HAP-1 (cell line): Measurements from ENCODE around the gene TP53I13.

ENCODE experiments used
- DNase-seq, 2 experiments: peaks; one replicate each; pipeline ENCODE4 v3.0.0-alpha.2; 2016 to 2020; ENCODE audit warnings: low spot score in 2 of 2
- H3K27me3 ChIP-seq: fragments of 250-450 bp; sonication (Bioruptor Pico); 2 replicates; pipeline ENCODE4 v1.5.1; 2020; ENCODE audit warnings: low read depth, mild to moderate bottlenecking, moderate library complexity
- H3K36me3 ChIP-seq: fragments of 250-450 bp; sonication (Bioruptor Pico); replicated peaks from 2 replicates; pipeline ENCODE4 v1.5.1; 2020; ENCODE audit warnings: mild to moderate bottlenecking
- H3K4me1 ChIP-seq: fragments of 250-450 bp; sonication (Bioruptor Pico); 2 replicates; pipeline ENCODE4 v1.5.1; 2020; ENCODE audit warnings: mild to moderate bottlenecking
- H3K4me3 ChIP-seq: fragments of 250-450 bp; sonication (Bioruptor Pico); 2 replicates; pipeline ENCODE4 v1.5.1; 2020; ENCODE audit warnings: mild to moderate bottlenecking, moderate library complexity
- H3K9me3 ChIP-seq: fragments of 250-450 bp; sonication (Bioruptor Pico); 2 replicates; pipeline ENCODE4 v1.5.1; 2020; ENCODE audit warnings: mild to moderate bottlenecking, moderate library complexity
- in situ Hi-C: fragments of 300-500 bp; cut with MboI; formaldehyde crosslinking; loops from 3 replicates; pipeline ENCODE4 v1.14.3; 2020; ENCODE audit warnings: low sequenced_read_pairs, inconsistent platforms, mixed read lengths

TP53I13 gene

DNA sequence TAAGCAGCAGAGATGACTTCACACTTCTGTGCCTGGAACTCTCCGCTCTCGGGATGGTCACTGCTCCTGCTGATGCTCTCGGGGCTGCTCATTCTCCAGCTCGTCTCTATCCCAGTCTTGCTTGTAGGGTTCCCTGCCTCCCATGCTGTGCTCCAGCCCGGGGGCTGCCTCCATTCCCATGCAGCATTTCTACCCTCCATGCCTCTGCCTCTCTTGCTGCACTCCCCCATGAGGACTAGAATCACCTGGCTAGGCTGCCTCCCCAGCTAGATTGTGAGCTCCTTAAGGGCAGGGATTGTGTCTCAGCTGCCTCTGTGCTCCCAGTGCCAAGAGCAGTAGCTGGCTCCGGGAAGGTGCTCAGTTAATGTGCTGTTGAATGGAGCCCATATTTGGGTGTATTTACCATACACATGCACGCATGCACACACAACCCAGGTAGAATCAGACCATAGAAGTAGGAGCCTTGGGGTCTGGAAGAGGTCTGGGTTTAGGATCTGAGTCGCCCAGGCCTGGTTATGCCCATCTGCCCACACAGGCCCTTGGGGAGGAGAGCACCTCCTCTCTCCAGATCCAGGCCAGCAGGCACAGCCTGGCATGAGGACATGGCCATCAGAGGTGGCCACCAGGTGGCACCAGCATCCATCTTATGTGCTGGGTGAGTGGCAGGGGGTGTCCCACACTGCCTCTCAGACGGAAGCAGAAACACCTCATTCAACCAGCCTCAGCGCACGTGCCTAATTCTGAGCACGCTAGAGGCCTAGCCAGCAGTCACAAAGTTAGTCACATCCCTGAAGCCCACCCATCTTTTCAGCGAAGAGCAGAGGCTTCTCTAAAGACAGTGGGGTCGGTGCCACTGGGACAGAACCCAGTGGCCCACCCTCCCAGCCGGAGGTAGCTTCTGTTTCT, 11.6 kb downstream of the TP53I13 start:
- in situ Hi-C loops, result no loop called here
- Histone ChIP-seq H3K27me3 (no peaks in the 10 kb centered on the region), H3K9me3 (no peaks in the 10 kb centered on the region), H3K4me1 (no peaks in the 10 kb centered on the region), H3K4me3 (no peak overlapping the region), H3K36me3 (peaks cover 60% of the 10 kb centered on the region)
- peak; percentile 53 to 84 for DNase-seq

DNA sequence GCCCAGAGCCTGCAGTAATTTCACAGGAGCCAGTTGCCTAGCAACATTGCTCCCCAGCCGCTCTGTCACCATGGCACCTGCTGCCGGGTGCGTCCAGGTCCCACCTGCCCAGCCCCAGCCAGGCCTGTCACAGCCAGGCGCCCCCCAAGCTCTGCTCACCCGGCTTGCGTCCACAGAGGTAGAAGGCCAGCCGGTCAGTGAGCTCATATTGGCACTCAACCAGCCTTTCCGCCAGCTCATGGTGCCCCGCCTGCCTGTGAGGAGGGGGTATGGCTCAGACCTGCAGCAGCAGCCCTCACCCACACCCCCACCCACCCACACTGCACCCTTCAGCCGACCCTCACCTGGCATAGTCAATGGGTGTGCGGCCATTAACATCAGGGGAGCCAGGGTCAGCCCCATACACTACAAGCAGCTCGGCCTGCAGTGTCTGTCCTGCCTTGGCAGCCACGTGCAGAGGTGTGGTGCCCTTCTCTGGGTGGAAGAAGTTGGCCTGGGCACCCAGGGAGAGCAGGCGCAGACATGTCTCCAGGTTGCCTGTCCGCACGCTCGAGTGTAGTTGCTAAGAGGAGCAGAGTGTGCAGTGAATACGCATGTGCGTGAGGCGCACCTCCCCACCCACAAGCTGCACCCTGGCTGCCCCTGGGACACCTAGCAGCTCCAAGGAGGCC, 13.2 kb downstream of the TP53I13 start:
- no peaks in the 10 kb centered on the region for H3K27me3 ChIP-seq
- in situ Hi-C loops, result no loop called here
- peaks cover 47% of the 10 kb centered on the region for H3K36me3 ChIP-seq
- no peaks in the 10 kb centered on the region for H3K4me1 ChIP-seq
- no peak overlapping the region for H3K4me3 ChIP-seq
- no peak for DNase-seq
- H3K9me3 ChIP-seq, result no peaks in the 10 kb centered on the region

DNA sequence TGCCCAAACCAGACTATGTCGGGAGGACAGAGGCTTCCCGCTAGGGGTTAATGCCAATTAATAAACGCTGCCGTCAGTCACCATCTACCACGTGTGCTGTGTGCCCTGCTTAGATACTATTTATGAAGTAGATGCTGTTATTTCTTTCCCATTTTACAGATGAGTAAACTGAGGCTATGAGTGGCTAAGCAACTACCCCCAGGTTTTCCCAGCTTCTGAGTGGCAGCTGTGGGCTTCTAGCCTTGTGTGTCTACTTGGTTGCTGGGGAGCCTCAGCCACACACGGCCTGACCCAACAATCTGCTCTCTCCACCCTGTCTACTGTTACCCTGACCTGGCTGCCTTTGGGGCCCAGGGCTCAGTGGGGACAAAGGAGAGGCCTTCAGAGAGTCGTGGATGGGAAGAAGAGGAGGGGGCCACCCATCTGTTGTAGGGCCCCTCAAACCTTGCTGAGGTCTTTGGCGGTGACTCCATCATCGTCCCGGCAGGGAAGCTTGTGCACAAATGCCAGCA, 13.8 kb downstream of the TP53I13 start:
- no peak for DNase-seq
- Histone ChIP-seq H3K9me3 (no peaks in the 10 kb centered on the region), H3K4me3 (no peak overlapping the region), H3K36me3 (peaks cover 41% of the 10 kb centered on the region), H3K4me1 (peaks cover under 1% of the 10 kb centered on the region; the same call in 1 of the 2 replicates), H3K27me3 (no peaks in the 10 kb centered on the region)
- in situ Hi-C loops, result no loop called here

DNA sequence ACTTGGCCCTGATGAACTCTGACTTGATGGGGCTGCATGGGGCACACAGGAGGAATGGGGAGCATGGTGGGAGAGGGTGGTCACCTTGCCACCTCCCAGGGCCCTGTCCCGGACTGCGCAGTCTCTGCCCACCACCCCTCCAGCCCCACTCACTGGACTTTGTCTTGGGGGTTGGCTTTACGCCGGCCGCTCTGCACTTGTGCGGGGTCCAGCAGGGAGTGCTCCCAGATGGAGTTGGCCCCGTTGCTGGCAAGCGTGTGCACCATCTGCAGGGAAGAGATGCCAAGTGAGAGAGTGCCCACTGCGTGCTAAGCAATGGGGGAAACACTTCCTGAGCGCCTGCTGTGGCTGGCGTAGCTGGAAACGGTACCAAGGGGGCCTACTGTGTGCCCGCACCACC, 14.3 kb downstream of the TP53I13 start:
- Histone ChIP-seq H3K4me1 (peaks cover 5% of the 10 kb centered on the region), H3K9me3 (no peaks in the 10 kb centered on the region), H3K36me3 (peaks cover 36% of the 10 kb centered on the region), H3K4me3 (no peak overlapping the region), H3K27me3 (no peaks in the 10 kb centered on the region)
- in situ Hi-C loops, result no loop called here
- no peak for DNase-seq

DNA sequence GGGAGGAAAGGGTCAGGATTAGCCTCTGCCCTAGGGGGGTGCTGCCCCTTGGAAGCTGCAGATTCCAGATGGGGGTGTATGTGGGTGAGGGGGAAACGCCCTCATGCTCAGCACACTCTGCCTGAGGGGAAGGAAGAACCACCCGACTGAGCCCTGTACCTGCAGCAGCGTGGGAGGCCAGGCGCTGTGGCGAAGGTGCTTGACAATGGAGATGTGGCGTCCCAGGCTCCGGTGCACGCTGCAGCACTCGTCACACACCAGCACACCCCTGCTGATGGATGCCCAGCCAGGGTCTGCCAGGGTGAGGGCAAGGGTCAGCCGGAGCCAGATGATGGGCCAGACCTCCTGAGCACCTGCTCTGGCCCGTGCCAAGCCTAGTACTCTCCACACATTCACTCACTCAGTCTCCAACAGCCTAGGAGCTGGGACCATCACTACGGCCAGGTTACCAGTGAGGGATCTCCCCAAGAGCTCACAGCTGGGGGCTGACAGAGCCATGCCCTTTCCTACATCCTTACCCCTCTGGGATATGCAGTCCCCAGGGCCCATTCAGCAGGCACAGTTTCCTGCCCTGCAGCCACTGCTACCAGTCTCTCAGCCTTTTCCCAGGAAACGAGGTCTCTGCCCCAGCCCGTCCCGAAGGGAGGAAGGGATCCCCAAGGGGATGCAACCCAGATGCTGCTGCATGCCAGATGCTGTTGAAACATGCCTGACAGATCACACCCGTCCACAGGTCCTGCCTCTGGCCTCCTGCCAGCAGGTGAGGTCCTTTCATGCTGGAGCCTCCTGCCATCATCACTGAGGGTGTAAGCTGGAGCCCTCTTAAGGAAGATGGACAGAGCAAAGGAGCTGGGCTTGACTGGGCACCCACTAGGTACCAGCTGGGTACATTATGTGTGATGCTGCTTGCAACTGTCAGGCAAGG, 15.1 kb downstream of the TP53I13 start:
- in situ Hi-C loops, result no loop called here
- H3K36me3 ChIP-seq, result peaks cover 29% of the 10 kb centered on the region
- peaks cover 8% of the 10 kb centered on the region for H3K4me1 ChIP-seq
- H3K27me3 ChIP-seq, result no peaks in the 10 kb centered on the region
- no peak overlapping the region for H3K4me3 ChIP-seq
- H3K9me3 ChIP-seq, result no peaks in the 10 kb centered on the region
- DNase-seq, result no peak

DNA sequence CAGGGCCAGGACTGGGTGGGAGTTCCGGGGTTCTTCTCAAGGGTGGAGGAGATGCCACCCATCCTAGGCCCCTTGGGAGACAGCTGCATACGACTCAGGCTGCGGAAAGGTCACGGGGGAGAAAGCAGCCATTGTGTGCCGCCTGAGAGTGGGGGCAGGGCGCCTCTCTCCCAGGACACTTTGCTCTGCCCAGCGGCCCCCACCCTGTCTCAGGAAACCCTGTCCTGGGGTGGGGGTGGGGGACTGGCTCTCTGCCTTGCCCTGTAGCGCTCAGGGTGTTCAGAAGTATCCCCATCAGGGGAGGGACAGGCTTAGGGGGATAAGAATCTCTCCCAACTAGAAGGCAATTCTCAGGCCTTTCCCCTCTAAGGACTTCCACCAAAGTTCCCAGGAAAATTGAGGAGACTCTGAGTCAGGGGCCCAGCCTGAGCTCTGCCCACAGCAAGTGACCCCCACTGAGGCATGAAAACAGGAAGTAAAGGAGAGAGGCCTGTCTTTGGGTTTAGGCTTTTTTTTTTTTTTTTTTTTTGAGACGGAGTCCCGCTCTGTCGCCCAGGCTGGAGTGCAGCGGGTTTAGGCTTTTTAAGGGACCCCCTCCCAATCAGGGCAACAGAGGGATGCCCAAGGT, 16.1 kb downstream of the TP53I13 start:
- H3K4me1 ChIP-seq, result peaks cover 8% of the 10 kb centered on the region
- no peaks in the 10 kb centered on the region for H3K27me3 ChIP-seq
- no peak overlapping the region for H3K4me3 ChIP-seq
- no peak for DNase-seq
- H3K9me3 ChIP-seq, result no peaks in the 10 kb centered on the region
- in situ Hi-C loops, result no loop called here
- peaks cover 22% of the 10 kb centered on the region for H3K36me3 ChIP-seq

DNA sequence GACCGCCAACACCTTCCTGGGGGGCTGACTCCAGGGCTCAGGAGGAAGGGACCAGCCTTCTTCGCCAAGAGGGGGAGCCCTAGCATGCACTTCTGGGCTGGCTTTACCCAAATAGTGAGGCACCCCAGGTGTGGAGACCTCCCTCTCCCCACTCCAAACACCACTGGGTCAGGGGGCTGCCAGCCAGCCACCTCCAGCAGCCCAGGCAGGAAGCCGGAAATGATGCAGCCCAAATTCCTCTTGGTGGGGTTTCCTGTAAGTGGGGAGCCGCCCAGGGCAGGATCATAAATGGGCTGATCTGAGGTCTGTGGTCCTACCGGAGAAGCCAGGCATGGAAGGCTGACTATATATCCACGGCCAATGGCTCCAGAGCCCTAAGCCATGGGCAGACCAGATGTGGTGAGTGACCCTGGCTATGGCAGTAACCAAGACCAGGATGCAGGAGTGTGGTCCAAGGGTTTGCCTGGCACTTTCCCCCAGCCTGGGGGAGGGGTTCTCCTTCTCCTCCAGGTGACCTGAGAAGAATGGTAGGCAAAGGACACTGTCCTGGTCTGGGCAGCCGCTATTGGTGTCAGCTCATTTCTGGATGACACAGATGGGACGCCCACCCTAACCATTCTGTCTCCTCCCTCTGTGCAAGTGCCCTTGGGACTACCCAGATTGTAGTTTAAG, 16.7 kb downstream of the TP53I13 start:
- Histone ChIP-seq H3K36me3 (peaks cover 18% of the 10 kb centered on the region), H3K4me3 (no peak overlapping the region), H3K27me3 (no peaks in the 10 kb centered on the region), H3K9me3 (no peaks in the 10 kb centered on the region), H3K4me1 (peaks cover 14% of the 10 kb centered on the region)
- no peak for DNase-seq
- in situ Hi-C loops, result no loop called here

DNA sequence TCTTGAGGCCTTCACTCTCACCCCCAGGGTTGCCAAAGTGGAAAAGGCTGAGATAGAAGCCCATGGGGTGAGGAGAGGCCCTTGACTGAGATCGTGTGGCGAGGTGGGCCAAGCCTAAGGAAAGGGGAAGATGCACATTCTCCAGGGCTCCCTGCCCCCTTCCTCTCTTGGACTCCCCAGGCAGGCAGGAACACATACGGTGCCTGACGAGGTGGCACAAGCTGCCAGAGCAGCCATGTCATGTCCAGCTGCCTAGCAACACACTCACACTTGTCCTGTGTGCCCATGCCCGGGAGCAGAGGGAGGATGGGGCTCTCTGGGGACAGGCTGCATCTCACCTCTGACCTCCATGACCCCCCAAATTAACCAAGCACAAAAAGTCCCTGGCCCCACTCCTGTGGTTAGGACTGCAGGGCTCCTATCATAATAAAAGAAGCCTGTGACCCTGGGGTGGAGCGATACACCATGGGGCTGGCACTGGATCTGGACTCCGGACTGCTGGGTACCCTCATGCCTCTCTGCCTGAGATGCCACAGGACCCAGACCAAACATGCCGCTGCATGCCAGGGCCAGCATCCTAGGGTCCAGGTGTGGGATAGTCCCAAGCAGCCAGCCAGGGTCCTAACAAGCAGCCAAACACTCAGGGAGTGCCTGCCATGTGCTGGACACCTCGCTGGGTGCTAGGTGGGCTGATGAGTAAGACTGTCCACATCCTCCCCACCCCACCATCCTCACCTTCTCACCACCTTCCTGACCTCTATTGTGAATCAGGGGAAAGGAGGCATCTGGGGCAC, 18.4 kb downstream of the TP53I13 start:
- Histone ChIP-seq H3K4me3 (no peak overlapping the region), H3K4me1 (peaks cover 29% of the 10 kb centered on the region)
- in situ Hi-C loops, result no loop called here

DNA sequence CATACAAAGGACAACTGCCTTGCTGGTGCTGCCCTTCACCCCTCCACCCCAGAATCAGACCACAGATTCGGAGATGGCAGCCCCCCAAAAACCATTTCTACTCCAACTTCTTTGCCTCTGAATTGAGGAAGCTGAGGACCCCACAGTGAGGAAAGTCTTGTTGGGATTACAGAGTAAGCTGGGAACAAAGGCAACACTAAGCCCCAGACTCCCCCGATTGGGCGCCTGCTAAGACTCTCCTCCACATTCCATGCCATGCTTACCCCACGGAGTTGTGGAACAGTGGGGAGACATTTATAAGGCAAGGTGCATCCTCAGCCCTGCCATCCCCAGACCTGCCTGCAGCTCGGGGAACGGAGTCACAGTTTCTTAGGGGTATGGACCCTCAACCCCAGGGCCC, 19.1 kb downstream of the TP53I13 start:
- H3K9me3 ChIP-seq, result no peaks in the 10 kb centered on the region
- H3K4me1 ChIP-seq, result peaks cover 36% of the 10 kb centered on the region
- peaks cover 2% of the 10 kb centered on the region for H3K36me3 ChIP-seq
- H3K4me3 ChIP-seq, result peak overlapping the region; percentile 75
- H3K27me3 ChIP-seq, result no peaks in the 10 kb centered on the region
- DNase-seq, result no peak
- in situ Hi-C loops, result no loop called here

More for the DNA sequence above, 18.4 kb downstream of the TP53I13 start:
- no peaks in the 10 kb centered on the region for H3K27me3 ChIP-seq
- no peak for DNase-seq
- H3K9me3 ChIP-seq, result no peaks in the 10 kb centered on the region
- H3K36me3 ChIP-seq, result peaks cover 9% of the 10 kb centered on the region

DNA sequence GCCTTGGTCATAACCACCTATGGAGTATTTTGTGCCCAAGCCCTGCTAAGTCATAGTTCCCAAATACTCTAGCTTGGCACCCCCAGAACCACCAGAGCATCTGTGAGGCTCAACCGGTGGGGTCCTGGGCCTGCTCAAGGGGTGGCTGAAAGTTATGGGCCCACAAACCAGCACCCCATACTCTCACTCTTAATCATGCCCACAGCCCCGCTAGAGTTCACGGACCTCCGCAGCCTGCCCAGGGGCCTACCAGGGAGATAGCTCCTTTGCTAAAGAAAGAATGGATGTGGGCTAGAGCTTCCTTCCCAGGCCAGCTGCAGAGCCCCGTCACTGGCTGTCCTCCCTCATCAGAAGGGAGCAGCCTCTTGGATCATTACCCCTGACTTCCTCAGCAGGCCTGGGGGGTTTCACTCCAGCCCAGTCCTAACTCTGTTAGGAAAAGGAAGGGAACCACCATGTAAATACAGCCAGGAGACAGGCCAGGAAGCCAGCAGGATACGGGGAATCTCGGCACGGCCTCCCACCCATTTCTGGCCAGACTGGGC, 19.6 kb downstream of the TP53I13 start:
- in situ Hi-C loops, result no loop called here
- H3K4me3 ChIP-seq, result peak overlapping the region; percentile 75
- no peak for DNase-seq
- H3K36me3 ChIP-seq, result no peaks in the 10 kb centered on the region; the same call in none of the 2 replicates
- H3K4me1 ChIP-seq, result peaks cover 38% of the 10 kb centered on the region
- no peaks in the 10 kb centered on the region for H3K27me3 ChIP-seq
- H3K9me3 ChIP-seq, result no peaks in the 10 kb centered on the region

DNA sequence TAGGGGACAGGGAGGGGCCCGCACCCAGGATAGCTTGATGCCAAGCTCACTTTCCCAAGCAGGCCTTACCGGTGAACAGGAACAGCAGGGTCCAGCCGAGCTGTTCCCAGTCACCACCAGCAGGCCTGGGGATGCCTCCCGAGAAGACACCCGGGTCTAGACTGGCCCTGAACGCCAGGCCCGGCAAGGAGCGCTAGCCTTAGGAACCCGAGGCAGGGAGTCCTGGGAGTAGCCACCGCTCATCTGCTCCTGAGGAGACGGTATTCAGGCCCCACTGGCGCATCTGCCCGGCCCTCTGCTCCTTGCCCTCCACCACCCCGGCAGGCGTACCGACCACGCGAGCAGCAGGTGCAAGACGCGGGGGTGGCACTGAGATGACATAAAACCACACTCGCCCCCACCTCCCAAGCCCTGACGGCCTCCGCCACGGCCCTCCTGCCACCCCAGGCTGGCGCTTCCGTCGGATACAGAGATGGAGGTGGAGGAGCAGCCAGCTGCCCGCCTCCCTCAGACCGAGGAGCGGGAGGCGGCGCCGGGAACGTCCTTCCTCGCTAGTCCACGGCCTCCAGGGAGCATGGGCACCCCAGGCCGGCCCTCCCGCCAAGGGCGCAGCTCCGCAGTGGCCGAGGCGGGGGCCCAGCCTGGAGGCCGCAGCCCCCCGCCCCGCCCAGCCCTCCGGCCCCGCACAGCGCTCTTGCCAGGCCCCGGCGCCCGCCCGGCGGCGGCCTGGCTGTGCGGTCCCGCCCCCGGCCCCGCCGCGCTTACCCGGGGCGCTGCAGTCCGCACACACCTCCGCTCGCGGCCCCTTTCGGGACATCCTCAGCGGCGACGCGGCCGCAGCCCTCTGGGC, 20.3 kb downstream of the TP53I13 start:
- Histone ChIP-seq H3K4me3 (peak overlapping the region; percentile 75), H3K27me3 (no peaks in the 10 kb centered on the region), H3K4me1 (peaks cover 38% of the 10 kb centered on the region), H3K9me3 (no peaks in the 10 kb centered on the region), H3K36me3 (no peaks in the 10 kb centered on the region; the same call in 1 of the 2 replicates)
- peak in 1 of 2 experiments; percentile 46 for DNase-seq
- in situ Hi-C loops, result no loop called here
